ENCODE measurements around the gene KRTAP5-11. TPM values are rescaled to one million over a fixed set of nuclear protein-coding genes. Genes with fewer than 3 reads are reported as not detected.
"Not testable (repeated sequence)": the region's sequence is repeated elsewhere in the genome, so short reads cannot be mapped to it uniquely, and the experiment has no call there.

The KRTAP5-11 gene
- polyA plus RNA-seq, 5 donors = 0.33 to 0.37 TPM; not detected in 3

DNA sequence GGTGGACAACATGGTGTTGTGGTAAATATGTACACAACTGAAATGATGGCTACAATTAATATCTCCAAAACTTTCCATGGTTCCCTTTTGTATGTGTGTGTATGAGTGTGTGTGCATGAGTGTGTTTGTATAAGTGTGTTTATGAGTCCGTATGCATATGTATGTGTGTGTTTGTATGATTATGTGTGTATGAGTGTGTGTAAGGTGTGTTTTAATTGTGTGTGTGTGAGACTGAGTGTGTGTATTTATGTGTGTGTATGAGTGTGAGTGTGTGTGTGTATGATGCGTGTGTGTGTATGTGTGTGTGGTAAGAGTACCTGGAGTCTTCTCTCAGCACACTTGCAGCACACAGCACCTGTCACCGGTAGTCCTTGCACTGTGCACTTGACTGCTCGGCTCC is 26.7 kb downstream of the KRTAP5-11 start:
- DNase-seq = no peak

DNA sequence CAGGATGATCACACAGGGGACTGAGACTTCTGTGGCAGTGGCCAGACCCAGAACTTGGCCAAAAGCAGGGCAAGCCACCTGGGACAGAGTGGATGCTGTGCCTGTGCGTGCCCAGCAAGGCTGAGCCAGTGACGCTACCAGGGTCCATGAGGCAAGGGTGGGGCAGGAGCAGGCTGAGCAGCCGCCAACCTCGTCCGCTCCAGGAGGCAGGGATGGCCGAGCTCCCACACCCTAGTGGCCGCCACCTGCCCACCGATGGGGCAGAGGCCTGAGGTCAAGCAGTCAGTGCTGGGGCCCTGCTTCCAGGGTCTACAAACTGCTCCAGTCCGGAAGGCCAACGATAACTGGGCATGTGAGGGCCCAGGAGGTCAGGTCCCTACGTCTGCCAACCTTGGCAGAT is 27.2 kb downstream of the KRTAP5-11 start:
- no peak for DNase-seq

DNA sequence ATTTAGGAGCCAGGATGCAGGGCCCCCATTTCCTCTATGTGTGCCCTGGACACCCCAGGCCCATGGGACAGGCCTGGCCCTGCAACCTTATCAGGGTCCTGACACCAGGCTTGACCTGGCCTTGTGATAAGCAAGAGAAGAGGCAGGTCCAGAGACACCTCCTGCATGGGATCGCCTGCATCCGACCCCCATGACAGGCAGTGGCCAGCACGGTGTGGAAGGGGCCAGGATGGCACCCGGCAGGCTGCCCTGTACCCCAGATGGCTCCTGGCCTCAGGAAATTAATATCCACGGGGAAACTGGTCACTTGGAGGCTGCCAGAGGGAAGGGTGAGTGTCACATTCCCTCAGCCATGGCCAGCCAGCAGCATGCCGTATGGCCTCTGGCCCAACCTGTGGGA is 27.7 kb downstream of the KRTAP5-11 start:
- DNase-seq = no peak

DNA sequence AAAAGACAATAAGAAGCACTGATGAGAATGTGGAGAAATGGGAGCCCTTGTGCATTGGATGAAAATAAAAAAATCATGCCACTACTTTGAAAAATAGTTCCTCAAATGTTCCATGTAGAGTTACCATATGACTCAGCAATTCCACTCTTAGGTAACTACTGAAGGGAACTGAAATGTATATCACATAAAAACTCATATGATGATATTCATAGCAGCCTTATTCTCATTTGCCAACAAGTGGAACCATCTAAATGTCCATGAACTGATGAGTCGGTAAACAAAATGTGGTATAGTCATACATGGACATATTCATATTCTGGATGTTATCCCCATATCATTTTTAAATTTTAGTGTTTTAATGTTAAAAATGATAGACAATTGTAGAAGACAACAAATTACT is 31.0 kb downstream of the KRTAP5-11 start:
- DNase-seq = no peak

- DNase-seq = no peak
Measured at GRCh38 chr11:71548716-71549151, 33.9 kb downstream of the KRTAP5-11 start.

- no peak for DNase-seq
Measured at GRCh38 chr11:71548120-71548519, 34.6 kb downstream of the KRTAP5-11 start, which contains the start of gene KRTAP5-9. Gene KRTAP5-9, plus strand, starts transcription at chr11:71548420. Its CDS starts 238 bp downstream, at chr11:71548658.

- DNase-seq = no peak
Measured at GRCh38 chr11:71545405-71545966, 37.2 kb downstream of the KRTAP5-11 start.

- DNase-seq = no peak
Measured at GRCh38 chr11:71544525-71545214, 38.0 kb downstream of the KRTAP5-11 start.

DNA sequence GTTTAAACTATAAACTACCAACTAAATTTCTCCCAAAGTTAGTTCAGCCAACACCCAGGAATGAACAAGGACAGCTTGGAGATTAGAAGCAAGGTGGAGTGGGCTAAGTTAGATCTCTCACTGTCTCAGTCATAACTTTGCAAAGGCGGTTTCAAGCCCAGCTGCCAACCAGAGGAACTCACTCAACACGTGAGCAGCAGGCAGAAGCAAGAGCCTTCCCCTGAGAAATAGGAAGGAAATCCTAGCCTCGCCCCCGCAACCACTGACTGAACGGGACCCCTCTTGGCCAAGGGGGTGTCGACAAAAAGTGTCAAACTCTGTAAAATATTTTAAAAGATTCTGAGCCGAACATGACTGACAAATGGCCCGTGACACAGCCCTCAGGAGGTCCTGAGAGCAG is 38.8 kb downstream of the KRTAP5-11 start:
- DNase-seq = no peak

DNA sequence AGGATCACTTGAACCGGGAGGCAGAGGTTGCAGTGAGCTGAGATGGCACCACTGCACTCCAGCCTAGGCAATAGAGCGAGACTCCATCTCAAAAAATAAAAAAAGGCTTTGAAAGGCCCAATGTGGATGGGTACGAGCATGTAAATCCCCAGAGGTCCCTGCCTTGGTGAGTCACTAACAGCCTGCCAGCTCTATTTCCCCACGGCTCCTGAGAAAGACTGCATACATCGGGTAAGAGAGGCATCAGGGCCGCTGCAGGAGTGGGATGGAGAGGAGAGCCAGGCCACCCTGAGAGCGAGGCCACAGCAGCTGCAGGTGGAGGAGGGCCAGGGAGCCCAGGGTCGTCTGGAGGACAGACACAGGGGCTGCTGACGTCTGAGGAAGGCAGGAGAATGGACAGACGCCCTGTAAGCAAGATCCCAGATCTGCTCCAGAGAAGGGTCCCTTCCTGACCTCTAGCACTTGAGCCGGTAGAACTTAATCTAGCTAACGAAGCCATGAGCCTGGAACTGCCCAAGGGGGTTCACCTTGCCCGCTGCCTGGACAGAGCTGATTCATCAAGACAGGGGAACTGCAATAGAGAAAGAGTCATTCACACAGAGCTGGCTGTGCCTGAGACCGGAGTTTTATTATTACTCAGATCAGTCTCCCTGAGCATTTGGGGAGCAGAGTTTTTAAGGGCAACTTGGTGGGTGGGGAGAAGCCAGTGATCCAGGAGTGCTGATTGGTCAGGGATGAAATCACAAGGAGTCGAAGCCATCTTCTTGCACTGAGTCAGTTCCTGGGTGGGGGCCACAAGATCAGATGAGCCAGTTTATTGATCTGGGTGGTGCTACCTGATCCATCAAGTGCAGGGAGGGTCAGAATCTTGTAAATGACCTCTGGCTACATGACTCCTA is 39.5 kb downstream of the KRTAP5-11 start:
- no peak for DNase-seq

DNA sequence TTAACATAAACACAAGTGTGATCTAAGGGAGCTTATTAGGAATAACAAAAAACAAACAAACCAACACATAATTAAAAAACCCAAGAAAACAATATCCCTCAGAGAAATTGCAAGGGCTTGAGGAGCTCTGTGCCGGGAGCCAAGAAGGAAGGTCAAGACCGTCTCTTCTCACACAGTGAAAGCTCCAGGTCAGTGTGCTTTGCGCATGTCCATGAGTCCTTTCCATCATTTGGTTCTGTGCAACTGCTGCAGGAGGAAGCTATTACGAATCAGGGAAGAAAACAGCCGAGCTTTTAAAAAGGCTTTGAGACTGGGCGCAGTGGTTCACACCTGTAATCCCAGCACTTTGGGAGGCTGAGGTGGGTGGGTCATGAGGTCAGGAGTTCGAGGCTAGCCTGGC is 40.3 kb downstream of the KRTAP5-11 start:
- no peak for DNase-seq

- DNase-seq = not testable (repeated sequence)
Measured at GRCh38 chr11:71540521-71541304, 42.0 kb downstream of the KRTAP5-11 start.

- DNase-seq = not testable (repeated sequence)
Measured at GRCh38 chr11:71539971-71540370, 42.7 kb downstream of the KRTAP5-11 start.

- DNase-seq = no peak
Measured at GRCh38 chr11:71539017-71539416, 43.7 kb downstream of the KRTAP5-11 start.

DNA sequence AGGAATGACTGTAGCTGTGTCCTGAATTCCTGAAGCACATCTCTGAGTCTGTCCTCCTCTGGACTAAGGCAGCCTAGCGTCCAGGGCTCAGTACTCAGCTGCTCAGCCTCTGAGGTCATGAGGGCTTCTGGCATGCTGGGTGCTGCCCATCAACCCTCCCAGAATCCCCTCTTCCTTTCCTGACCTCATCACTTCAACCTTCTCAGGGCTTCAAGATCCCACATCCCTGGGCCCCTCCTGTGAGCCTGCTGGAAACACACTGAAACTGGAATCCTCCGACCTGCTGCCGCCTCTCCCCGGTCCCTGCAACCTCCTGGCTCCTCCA is 44.0 kb downstream of the KRTAP5-11 start:
- no peak for DNase-seq

- peak; percentile 2 to 16 for DNase-seq
Measured at GRCh38 chr11:71537977-71538665, 44.6 kb downstream of the KRTAP5-11 start, which contains the start of gene KRTAP5-8. Gene KRTAP5-8, plus strand, starts transcription at chr11:71538025. Its CDS starts 31 bp downstream, at chr11:71538056.

- no peak for DNase-seq
Measured at GRCh38 chr11:71537537-71537936, 45.1 kb downstream of the KRTAP5-11 start.

GRCh38 chr11:71535825-71536224 is 46.9 kb downstream of the KRTAP5-11 start:
- DNase-seq = no peak

DNA sequence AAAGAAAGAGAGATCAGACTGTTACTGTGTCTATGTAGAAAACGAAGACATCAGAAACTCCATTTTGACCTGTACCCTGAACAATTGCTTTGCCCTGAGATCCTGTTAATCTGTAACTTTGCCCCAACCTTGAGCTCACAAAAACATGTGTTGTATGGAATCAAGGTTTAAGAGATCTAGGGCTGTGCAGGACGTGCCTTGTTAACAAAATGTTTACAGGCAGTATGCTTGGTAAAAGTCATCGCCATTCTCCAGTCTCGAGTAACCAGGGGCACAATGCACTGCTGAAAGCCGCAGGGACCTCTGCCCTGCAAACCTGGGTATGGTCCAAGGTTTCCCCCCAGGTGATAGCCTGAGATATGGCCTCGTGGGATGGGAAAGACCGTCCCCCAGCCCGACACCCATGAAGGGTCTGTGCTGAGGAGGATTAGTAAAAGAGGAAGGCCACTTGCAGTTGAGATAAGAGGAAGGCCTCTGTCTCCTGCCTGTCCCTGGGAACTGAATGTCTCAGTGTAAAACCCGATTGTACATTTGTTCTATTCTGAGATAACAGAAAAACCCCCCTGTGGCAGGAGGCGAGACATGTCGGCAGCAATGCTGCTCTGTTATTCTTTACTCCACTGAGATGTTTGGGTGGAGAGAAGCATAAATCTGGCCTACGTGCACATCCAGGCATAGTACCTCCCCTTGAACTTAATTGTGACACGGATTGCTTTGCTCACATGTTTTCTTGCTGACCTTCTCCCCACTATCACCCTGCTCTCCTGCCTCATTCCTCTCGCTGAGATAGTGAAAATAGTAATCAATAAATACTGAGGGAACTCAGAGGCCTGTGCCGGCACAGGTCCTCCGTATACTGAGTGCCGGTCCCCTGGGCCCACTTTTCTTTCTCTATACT is 47.7 kb downstream of the KRTAP5-11 start:
- DNase-seq = not testable (repeated sequence)

GRCh38 chr11:71532036-71532610 is 50.6 kb downstream of the KRTAP5-11 start:
- no peak for DNase-seq
